Activated naive CD4-positive, alpha-beta T cell treated with anti-CD3 and anti-CD28 coated beads for 36 hours (primary cell): ENCODE data around the gene KIF14. TPM values are rescaled to one million over a fixed set of nuclear protein-coding genes. Genes with fewer than 3 reads are reported as not detected.
"Not testable (repeated sequence)": the region's sequence is repeated elsewhere in the genome, so short reads cannot be mapped to it uniquely, and the experiment has no call there.

Source experiments
- CTCF ChIA-PET: fragments of 350-600 bp; sonication (Branson Sonifier 250); formaldehyde crosslinking; loops from one replicate; lab custom pipeline; 2021; ENCODE audit warnings: antibody characterized with exemption; lab: Charles Lee
- DNase-seq: peaks from one replicate; pipeline ENCODE4 v3.0.0-alpha.2; 2020
- H3K27ac Mint-ChIP-seq: one replicate; pipeline ENCODE4 v1.8.0; 2021; ENCODE audit warnings: mild to moderate bottlenecking, mixed read lengths
- H3K27me3 Mint-ChIP-seq: one replicate; pipeline ENCODE4 v1.8.0; 2021; ENCODE audit warnings: low read depth, mixed read lengths
- H3K36me3 Mint-ChIP-seq: one replicate; pipeline ENCODE4 v1.8.0; 2021; ENCODE audit warnings: low read depth, mixed read lengths
- H3K4me1 Mint-ChIP-seq: one replicate; pipeline ENCODE4 v1.8.0; 2021; ENCODE audit warnings: low read depth, mixed read lengths
- H3K4me3 Mint-ChIP-seq: one replicate; pipeline ENCODE4 v1.8.0; 2021; ENCODE audit warnings: mild to moderate bottlenecking, moderate library complexity, mixed read lengths
- H3K9me3 Mint-ChIP-seq: one replicate; pipeline ENCODE4 v1.8.0; 2021; ENCODE audit warnings: mixed read lengths
- intact Hi-C: fragments of 100-400 bp; cut with micrococcal nuclease; formaldehyde crosslinking; loops from one replicate; pipeline ENCODE4 v1.15.1; 2023
- total RNA-seq, 2 experiments: library from RNA; stranded (reverse); gene quantifications; one replicate each; pipeline ENCODE4 v1.2.3, GENCODE V29; 2021

KIF14 gene
- total RNA-seq, 2 experiments from 2014 or later, result 16.4 to 16.9 TPM

- no peaks in the 10 kb centered on the region for H3K36me3 Mint-ChIP-seq
- intact Hi-C loops, result no loop called here
- H3K27me3 Mint-ChIP-seq, result no peaks in the 10 kb centered on the region
- H3K9me3 Mint-ChIP-seq, result no peaks in the 10 kb centered on the region
- H3K4me3 Mint-ChIP-seq, result no peak overlapping the region
- CTCF ChIA-PET, result interaction anchor here (0.6 to 1.1 kb wide), 7 partner anchors 18 to 390 kb away, joined by 3 to 5 read pairs (median 3); no protein-coding TSS in a partner anchor
- H3K27ac Mint-ChIP-seq, result no peak overlapping the region
- H3K4me1 Mint-ChIP-seq, result peaks cover 38% of the 10 kb centered on the region
- DNase-seq, result no peak
Observed at GRCh38 chr1:200528858-200529606, 91.5 kb downstream of the KIF14 start.

DNA sequence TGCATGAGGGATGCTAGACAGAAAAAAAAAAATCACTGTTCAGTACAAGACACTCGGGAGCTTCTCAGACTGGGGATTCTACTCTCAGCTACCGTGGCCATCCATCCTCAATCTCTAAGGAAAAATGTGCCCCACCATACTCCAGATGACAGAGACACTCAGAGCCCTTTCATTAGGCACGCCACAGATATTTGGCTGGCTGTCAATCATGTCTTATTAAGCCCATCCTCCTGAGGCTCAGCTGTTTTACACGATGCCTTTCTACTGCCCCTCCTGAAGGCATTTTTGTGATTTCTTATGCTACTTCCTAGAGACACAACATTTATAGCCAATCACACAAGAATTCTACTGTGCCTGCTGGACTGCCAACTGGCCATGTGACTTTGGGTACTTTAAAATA lies 92.9 kb downstream of the KIF14 start:
- H3K36me3 Mint-ChIP-seq, result no peaks in the 10 kb centered on the region
- H3K9me3 Mint-ChIP-seq, result no peaks in the 10 kb centered on the region
- CTCF ChIA-PET, result interaction anchor here (0.7 to 1.2 kb wide), 3 partner anchors 9 to 31 kb away, joined by 4 read pairs; no protein-coding TSS in a partner anchor
- no peak for DNase-seq
- no peaks in the 10 kb centered on the region for H3K27me3 Mint-ChIP-seq
- H3K27ac Mint-ChIP-seq, result no peak overlapping the region
- intact Hi-C loops, result no loop called here
- H3K4me3 Mint-ChIP-seq, result no peak overlapping the region
- H3K4me1 Mint-ChIP-seq, result peaks cover 38% of the 10 kb centered on the region

- no peaks in the 10 kb centered on the region for H3K36me3 Mint-ChIP-seq
- peaks cover 35% of the 10 kb centered on the region for H3K4me1 Mint-ChIP-seq
- no peak overlapping the region for H3K4me3 Mint-ChIP-seq
- H3K27me3 Mint-ChIP-seq, result no peaks in the 10 kb centered on the region
- no peaks in the 10 kb centered on the region for H3K9me3 Mint-ChIP-seq
- intact Hi-C loops, result no loop called here
- CTCF ChIA-PET, result interaction anchor here (1.2 kb wide), 2 partner anchors 17 to 32 kb away, joined by 4 read pairs; no protein-coding TSS in a partner anchor
- H3K27ac Mint-ChIP-seq, result no peak overlapping the region
- DNase-seq, result no peak
Observed at GRCh38 chr1:200526709-200527612, 93.6 kb downstream of the KIF14 start.

- H3K9me3 Mint-ChIP-seq, result no peaks in the 10 kb centered on the region
- H3K4me3 Mint-ChIP-seq, result no peak overlapping the region
- no peak overlapping the region for H3K27ac Mint-ChIP-seq
- no peaks in the 10 kb centered on the region for H3K36me3 Mint-ChIP-seq
- peaks cover 23% of the 10 kb centered on the region for H3K4me1 Mint-ChIP-seq
- H3K27me3 Mint-ChIP-seq, result no peaks in the 10 kb centered on the region
- intact Hi-C loops, result no loop called here
- DNase-seq, result no peak
- CTCF ChIA-PET, result no interaction called here
Observed at GRCh38 chr1:200525090-200525987, 95.2 kb downstream of the KIF14 start.

- DNase-seq, H3K36me3 Mint-ChIP-seq, H3K9me3 Mint-ChIP-seq, H3K27ac Mint-ChIP-seq, CTCF ChIA-PET, H3K27me3 Mint-ChIP-seq, H3K4me3 Mint-ChIP-seq, intact Hi-C loops: not testable (repeated sequence)
- H3K4me1 Mint-ChIP-seq, result peaks cover 17% of the 10 kb centered on the region
Observed at GRCh38 chr1:200524551-200524950, 96.0 kb downstream of the KIF14 start.

DNA sequence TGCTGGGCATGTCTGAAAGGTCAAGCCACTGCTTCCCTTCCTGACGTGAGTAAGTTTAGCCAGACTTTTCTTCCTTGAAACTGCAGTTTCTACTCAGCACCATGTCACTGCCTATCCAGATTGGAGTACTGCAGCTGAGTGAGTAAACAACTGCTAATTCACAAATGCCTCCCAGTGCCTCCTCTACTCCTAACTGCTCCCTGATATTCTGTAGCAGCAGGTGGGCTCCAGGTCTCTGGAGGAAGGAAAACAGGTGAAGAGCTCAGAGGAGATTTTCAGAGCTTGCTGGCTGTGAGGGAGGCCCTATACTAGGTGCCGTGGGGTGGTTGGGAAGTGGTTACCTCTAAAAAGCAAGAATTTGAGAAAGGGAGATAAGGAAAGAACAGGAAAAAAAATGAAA lies 96.5 kb downstream of the KIF14 start:
- no peak for DNase-seq
- no peaks in the 10 kb centered on the region for H3K27me3 Mint-ChIP-seq
- intact Hi-C loops, result no loop called here
- no peak overlapping the region for H3K4me3 Mint-ChIP-seq
- no peak overlapping the region for H3K27ac Mint-ChIP-seq
- CTCF ChIA-PET, result interaction anchor here (0.6 kb wide), 1 partner anchor 279 kb away, joined by 3 read pairs; no protein-coding TSS in a partner anchor
- H3K9me3 Mint-ChIP-seq, result no peaks in the 10 kb centered on the region
- no peaks in the 10 kb centered on the region for H3K36me3 Mint-ChIP-seq
- peaks cover 12% of the 10 kb centered on the region for H3K4me1 Mint-ChIP-seq

GRCh38 chr1:200520735-200521134 lies 99.8 kb downstream of the KIF14 start:
- Mint-ChIP-seq H3K27ac (no peak overlapping the region), H3K4me3 (no peak overlapping the region), H3K27me3 (no peaks in the 10 kb centered on the region), H3K4me1 (no peaks in the 10 kb centered on the region), H3K36me3 (no peaks in the 10 kb centered on the region), H3K9me3 (no peaks in the 10 kb centered on the region)
- intact Hi-C loops, result no loop called here
- CTCF ChIA-PET, result no interaction called here
- DNase-seq, result no peak

DNA sequence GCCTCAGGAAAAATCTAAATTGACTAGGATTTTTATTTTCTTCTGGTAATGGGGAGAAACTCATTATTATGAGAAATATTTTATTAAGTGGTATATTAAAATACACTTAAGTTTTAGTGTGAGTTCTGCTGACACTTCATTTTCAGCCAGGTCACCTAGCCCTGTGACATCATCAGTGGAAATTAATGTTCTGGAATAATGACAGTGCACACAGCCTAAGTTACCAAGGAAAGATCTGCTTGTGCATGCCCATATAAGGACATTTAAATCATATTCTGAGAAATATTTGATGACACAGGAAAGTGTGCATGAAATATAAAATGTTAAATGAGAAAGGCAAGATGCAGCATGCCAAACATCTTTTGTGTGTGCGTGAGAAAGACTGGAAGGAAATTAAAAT lies 102.0 kb downstream of the KIF14 start:
- no peaks in the 10 kb centered on the region for H3K27me3 Mint-ChIP-seq
- intact Hi-C loops, result no loop called here
- H3K36me3 Mint-ChIP-seq, result no peaks in the 10 kb centered on the region
- H3K4me1 Mint-ChIP-seq, result no peaks in the 10 kb centered on the region
- no peaks in the 10 kb centered on the region for H3K9me3 Mint-ChIP-seq
- CTCF ChIA-PET, result no interaction called here
- no peak overlapping the region for H3K27ac Mint-ChIP-seq
- no peak overlapping the region for H3K4me3 Mint-ChIP-seq
- no peak for DNase-seq

DNA sequence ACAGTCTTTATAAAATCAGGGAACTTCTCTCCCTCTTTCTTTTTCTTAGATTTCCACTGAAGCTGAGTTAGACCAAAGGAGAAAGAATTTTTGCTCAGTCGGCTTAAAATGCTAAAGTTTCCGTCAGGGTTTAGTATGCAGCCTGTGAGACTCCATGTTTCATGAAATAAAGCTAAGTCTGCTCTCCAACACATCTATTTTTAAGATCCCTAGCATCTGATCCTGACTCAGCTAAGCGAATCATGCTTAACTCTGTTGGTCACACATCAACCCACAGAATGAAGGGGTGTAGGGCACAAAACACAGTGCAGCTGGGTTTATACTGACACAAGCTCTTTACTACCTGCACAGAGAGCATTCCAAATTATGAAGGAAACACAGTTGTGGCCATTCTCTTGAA lies 108.4 kb downstream of the KIF14 start:
- H3K4me3 Mint-ChIP-seq, result no peak overlapping the region
- no peaks in the 10 kb centered on the region for H3K9me3 Mint-ChIP-seq
- intact Hi-C loops, result no loop called here
- H3K27me3 Mint-ChIP-seq, result no peaks in the 10 kb centered on the region
- peaks cover 3% of the 10 kb centered on the region for H3K4me1 Mint-ChIP-seq
- H3K36me3 Mint-ChIP-seq, result no peaks in the 10 kb centered on the region
- CTCF ChIA-PET, result interaction anchor here (0.6 to 1.2 kb wide), 4 partner anchors 24 to 403 kb away, joined by 3 read pairs; no protein-coding TSS in a partner anchor
- no peak overlapping the region for H3K27ac Mint-ChIP-seq
- no peak for DNase-seq

- H3K4me1 Mint-ChIP-seq, result peaks cover 3% of the 10 kb centered on the region
- CTCF ChIA-PET, result interaction anchor here (0.7 to 3.2 kb wide), 23 partner anchors 9 to 1732 kb away, joined by 3 to 12 read pairs (median 4); no protein-coding TSS in a partner anchor
- H3K9me3 Mint-ChIP-seq, result no peaks in the 10 kb centered on the region
- no peaks in the 10 kb centered on the region for H3K27me3 Mint-ChIP-seq
- H3K36me3 Mint-ChIP-seq, result no peaks in the 10 kb centered on the region
- H3K27ac Mint-ChIP-seq, result no peak overlapping the region
- H3K4me3 Mint-ChIP-seq, result no peak overlapping the region
- peak; percentile 85 for DNase-seq
- intact Hi-C loops, result loop anchor here (1.0 to 2.0 kb wide), 3 partner anchors 207 to 826 kb away; no protein-coding TSS in a partner anchor
Observed at GRCh38 chr1:200510228-200510623, 110.3 kb downstream of the KIF14 start.

DNA sequence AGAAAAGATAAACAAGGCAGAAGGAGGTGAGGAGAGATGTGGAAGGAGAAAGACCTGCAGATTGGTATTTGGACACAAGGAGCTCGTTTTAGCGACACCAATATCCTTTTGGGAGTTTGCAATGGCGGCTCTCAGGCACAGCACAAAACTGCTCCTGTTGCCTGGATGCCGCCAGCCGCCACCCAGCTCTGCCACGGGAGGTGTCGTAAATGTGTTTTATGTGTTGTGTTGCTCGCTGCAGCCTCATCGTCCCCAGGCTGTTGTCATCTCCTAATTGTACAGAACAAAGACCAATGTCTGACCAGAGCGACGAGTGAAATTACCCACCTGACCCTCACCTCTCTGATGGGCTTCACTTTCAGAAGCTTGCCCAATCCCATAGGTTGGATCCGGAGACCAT lies 114.1 kb downstream of the KIF14 start:
- Mint-ChIP-seq H3K4me3 (no peak overlapping the region), H3K9me3 (no peaks in the 10 kb centered on the region), H3K4me1 (peaks cover 3% of the 10 kb centered on the region), H3K27ac (no peak overlapping the region), H3K27me3 (no peaks in the 10 kb centered on the region), H3K36me3 (no peaks in the 10 kb centered on the region)
- CTCF ChIA-PET, result interaction anchor here (1.0 kb wide), 1 partner anchor 22 kb away, joined by 3 read pairs; no protein-coding TSS in a partner anchor
- DNase-seq, result no peak
- intact Hi-C loops, result no loop called here
